ENCODE results near the gene CLDN12. TPM values are rescaled to one million over a fixed set of nuclear protein-coding genes. Genes with fewer than 3 reads are reported as not detected.

Gene CLDN12
- total and polyA plus RNA-seq, 3 donors from 2014 or later, result 31.8 to 40.5 (median 33.9) TPM

GRCh38 chr7:90433221-90433620 is 30.0 kb downstream of the CLDN12 start:
- DNase-seq, result no peak
- Histone ChIP-seq H3K4me3 (no peak overlapping the region), H3K27me3 (no peaks in the 10 kb centered on the region), H3K9me3 (no peaks in the 10 kb centered on the region), H3K36me3 (ENCODE audit: low read depth, missing control alignments) (no peaks in the 10 kb centered on the region), H3K4me1 (no peaks in the 10 kb centered on the region), H3K27ac (no peak overlapping the region)
- 100% methylated on average over 3 of the region's 3 CpGs for WGBS, 2 donors
- TF ChIP-seq CTCF (IDR thresholded peaks at IDR 0.05) (no peak), POLR2A (IDR thresholded peaks at IDR 0.05) (no peak)
- intact Hi-C loops (cut with DNase I; ENCODE audit: low total_unique reads), result no loop called here

- Histone ChIP-seq H3K27ac (no peak overlapping the region), H3K4me3 (no peak overlapping the region), H3K27me3 (no peaks in the 10 kb centered on the region), H3K4me1 (no peaks in the 10 kb centered on the region), H3K36me3 (ENCODE audit: low read depth, missing control alignments) (no peaks in the 10 kb centered on the region), H3K9me3 (no peaks in the 10 kb centered on the region)
- no peak for TF ChIP-seq CTCF (IDR thresholded peaks at IDR 0.05)
- TF ChIP-seq POLR2A (IDR thresholded peaks at IDR 0.05), result no peak
- intact Hi-C loops (cut with DNase I; ENCODE audit: low total_unique reads), result no loop called here
- 70 to 72% methylated on average over 2 of the region's 2 CpGs for WGBS, 2 donors
- DNase-seq, result no peak
These were observed 42.4 kb downstream of the CLDN12 start for GRCh38 chr7:90445633-90446032.

GRCh38 chr7:90446137-90446899 is 43.1 kb downstream of the CLDN12 start:
- Histone ChIP-seq H3K9me3 (no peaks in the 10 kb centered on the region), H3K36me3 (ENCODE audit: low read depth, missing control alignments) (no peaks in the 10 kb centered on the region), H3K4me3 (no peak overlapping the region), H3K27me3 (no peaks in the 10 kb centered on the region), H3K4me1 (no peaks in the 10 kb centered on the region), H3K27ac (no peak overlapping the region)
- DNase-seq, result no peak
- WGBS, 2 donors, result 61 to 67% methylated on average over 4 of the region's 4 CpGs
- intact Hi-C loops (cut with DNase I; ENCODE audit: low total_unique reads), result no loop called here
- no peak for TF ChIP-seq POLR2A (IDR thresholded peaks at IDR 0.05)
- TF ChIP-seq CTCF (IDR thresholded peaks at IDR 0.05), result no peak

- Histone ChIP-seq H3K4me1 (peaks cover 4% of the 10 kb centered on the region), H3K36me3 (ENCODE audit: low read depth, missing control alignments) (no peaks in the 10 kb centered on the region), H3K9me3 (no peaks in the 10 kb centered on the region), H3K27ac (no peak overlapping the region), H3K27me3 (no peaks in the 10 kb centered on the region), H3K4me3 (no peak overlapping the region)
- no peak for DNase-seq
- intact Hi-C loops (cut with DNase I; ENCODE audit: low total_unique reads), result no loop called here
- TF ChIP-seq CTCF (IDR thresholded peaks at IDR 0.05) (no peak), POLR2A (IDR thresholded peaks at IDR 0.05) (no peak)
These were observed 50.1 kb downstream of the CLDN12 start for GRCh38 chr7:90453259-90453891.
